ENCODE results near the gene S100G. TPM values are rescaled to one million over a fixed set of nuclear protein-coding genes. Genes with fewer than 3 reads are reported as not detected.
A peak's percentile ranks its signal among the peaks of the same experiment; 100 is the strongest.

Gene S100G
- total RNA-seq, 4 donors from 2014 or later: not detected

GRCh38 chrX:16653424-16653823 is 3.5 kb downstream of the S100G start:
- Histone ChIP-seq H3K4me3 (peak overlapping the region in 1 of 4 donors; percentile 33), H3K27me3 (no peaks in the 10 kb centered on the region), H3K9me3 (no peaks in the 10 kb centered on the region), H3K36me3 (no peaks in the 10 kb centered on the region), H3K4me1 (no peaks in the 10 kb centered on the region), H3K27ac (peak overlapping the region in 2 of 4 donors; percentile 35 to 72)
- TF ChIP-seq POLR2A (IDR thresholded peaks at IDR 0.05): peak; percentile 17 to 74
- no peak for TF ChIP-seq CTCF (IDR thresholded peaks at IDR 0.05)
- peak in 2 of 3 donors; percentile 55 to 76 for DNase-seq

- Histone ChIP-seq H3K4me1 (no peaks in the 10 kb centered on the region), H3K4me3 (no peak overlapping the region), H3K36me3 (no peaks in the 10 kb centered on the region), H3K9me3 (no peaks in the 10 kb centered on the region), H3K27me3 (no peaks in the 10 kb centered on the region), H3K27ac (no peak overlapping the region)
- DNase-seq: no peak
- TF ChIP-seq POLR2A (IDR thresholded peaks at IDR 0.05): no peak
- no peak for TF ChIP-seq CTCF (IDR thresholded peaks at IDR 0.05)
These were observed 4.1 kb downstream of the S100G start for GRCh38 chrX:16654093-16654492.

- Histone ChIP-seq H3K27ac (no peak overlapping the region), H3K36me3 (no peaks in the 10 kb centered on the region), H3K4me3 (no peak overlapping the region), H3K27me3 (no peaks in the 10 kb centered on the region), H3K4me1 (no peaks in the 10 kb centered on the region), H3K9me3 (no peaks in the 10 kb centered on the region)
- DNase-seq: no peak
- no peak for TF ChIP-seq CTCF (IDR thresholded peaks at IDR 0.05)
- TF ChIP-seq POLR2A (IDR thresholded peaks at IDR 0.05): no peak
These were observed 8.3 kb downstream of the S100G start for GRCh38 chrX:16658284-16658683.

GRCh38 chrX:16659321-16659720 is 9.4 kb downstream of the S100G start:
- Histone ChIP-seq H3K36me3 (no peaks in the 10 kb centered on the region), H3K27ac (no peak overlapping the region)
- no peak for TF ChIP-seq POLR2A (IDR thresholded peaks at IDR 0.05)
- no peak for TF ChIP-seq CTCF (IDR thresholded peaks at IDR 0.05)

GRCh38 chrX:16661495-16661894 is 11.5 kb downstream of the S100G start:
- H3K4me1 ChIP-seq: no peaks in the 10 kb centered on the region
- no peak for DNase-seq
- H3K27ac ChIP-seq: no peak overlapping the region
- no peaks in the 10 kb centered on the region for H3K9me3 ChIP-seq
- no peaks in the 10 kb centered on the region for H3K36me3 ChIP-seq
- H3K27me3 ChIP-seq: no peaks in the 10 kb centered on the region
- no peak overlapping the region for H3K4me3 ChIP-seq
- TF ChIP-seq CTCF (IDR thresholded peaks at IDR 0.05) (no peak), POLR2A (IDR thresholded peaks at IDR 0.05) (no peak)

More at GRCh38 chrX:16659321-16659720, 9.4 kb downstream of the S100G start:
- Histone ChIP-seq H3K9me3 (no peaks in the 10 kb centered on the region), H3K27me3 (no peaks in the 10 kb centered on the region), H3K4me1 (no peaks in the 10 kb centered on the region), H3K4me3 (no peak overlapping the region)
- no peak for DNase-seq

GRCh38 chrX:16662402-16662801 is 12.4 kb downstream of the S100G start:
- no peaks in the 10 kb centered on the region for H3K9me3 ChIP-seq
- DNase-seq: no peak
- H3K36me3 ChIP-seq: no peaks in the 10 kb centered on the region
- no peaks in the 10 kb centered on the region for H3K4me1 ChIP-seq
- no peak overlapping the region for H3K4me3 ChIP-seq
- H3K27ac ChIP-seq: no peak overlapping the region
- no peaks in the 10 kb centered on the region for H3K27me3 ChIP-seq
- TF ChIP-seq CTCF (IDR thresholded peaks at IDR 0.05): no peak
- no peak for TF ChIP-seq POLR2A (IDR thresholded peaks at IDR 0.05)

All from Peyer's patch (tissue), 4 donors.